Measurements from ENCODE around the gene CANX.

The CANX gene

GRCh38 chr5:179697993-179698934, 503 bp upstream of the CANX start:
- Histone ChIP-seq H3K4me3 (ENCODE audit: low read length) (peak overlapping the region; percentile 92), H3K36me3 (replicated peaks; ENCODE audit: insufficient read depth, low read length) (peaks cover 3% of the 10 kb centered on the region; the same call in 1 of the 2 replicates), H3K9me3 (replicated peaks; ENCODE audit: insufficient read depth, low read length) (no peaks in the 10 kb centered on the region), H3K27me3 (replicated peaks; ENCODE audit: insufficient read depth, low read length) (no peaks in the 10 kb centered on the region), H3K27ac (ENCODE audit: low read length) (peak overlapping the region; percentile 90), H3K4me1 (ENCODE audit: low read length) (0 out of 2 replicates have a peak, but pooled peaks cover 4% of the 10 kb centered on the region), H4K20me1 (ENCODE audit: insufficient read depth, low read length) (peaks cover under 1% of the 10 kb centered on the region), H2AFZ (ENCODE audit: low read length) (peak overlapping the region; percentile 69), H3F3A (ENCODE audit: insufficient read depth, low read length) (no peaks in the 10 kb centered on the region; the same call in 1 of the 2 replicates), H3K9ac (ENCODE audit: low read length) (peak overlapping the region; percentile 99), H3K79me2 (ENCODE audit: low read length) (peaks cover 49% of the 10 kb centered on the region), H3K9me2 (replicated peaks; ENCODE audit: insufficient read depth, low read length) (no peaks in the 10 kb centered on the region), H3K4me2 (ENCODE audit: low read depth, low read length) (peak overlapping the region; percentile 81)
- DNase-seq = peak; percentile 99
- no peak for TF ChIP-seq EZH2phosphoT487 (IDR thresholded peaks at IDR 0.05; ENCODE audit: low read length)
- TF ChIP-seq CTCF (IDR thresholded peaks at IDR 0.05; ENCODE audit: low read length) = no peak
- no peak for TF ChIP-seq EZH2 (optimal IDR thresholded peaks at IDR 0.05; ENCODE audit: low read depth, low read length)

GRCh38 chr5:179699616-179700237, 960 bp downstream of the CANX start:
- H3K4me1 ChIP-seq (ENCODE audit: low read length) = 0 out of 2 replicates have a peak, but pooled peaks cover 4% of the 10 kb centered on the region
- peak overlapping the region; percentile 79 for H3K4me2 ChIP-seq (ENCODE audit: low read depth, low read length)
- H2AFZ ChIP-seq (ENCODE audit: low read length) = peak overlapping the region; percentile 27; the same call in 1 of the 2 replicates
- peak overlapping the region; percentile 79; the same call in 1 of the 2 replicates for H3K27ac ChIP-seq (ENCODE audit: low read length)
- H3K27me3 ChIP-seq (replicated peaks; ENCODE audit: insufficient read depth, low read length) = no peaks in the 10 kb centered on the region
- H3F3A ChIP-seq (ENCODE audit: insufficient read depth, low read length) = no peaks in the 10 kb centered on the region; the same call in 1 of the 2 replicates
- peaks cover 64% of the 10 kb centered on the region for H3K79me2 ChIP-seq (ENCODE audit: low read length)
- peak overlapping the region; percentile 99 for H3K9ac ChIP-seq (ENCODE audit: low read length)
- no peaks in the 10 kb centered on the region for H3K9me2 ChIP-seq (replicated peaks; ENCODE audit: insufficient read depth, low read length)
- peak; percentile 38 for DNase-seq
- TF ChIP-seq EZH2 (optimal IDR thresholded peaks at IDR 0.05; ENCODE audit: low read depth, low read length) (no peak), EZH2phosphoT487 (IDR thresholded peaks at IDR 0.05; ENCODE audit: low read length) (no peak), CTCF (IDR thresholded peaks at IDR 0.05; ENCODE audit: low read length) (no peak)
- peaks cover 9% of the 10 kb centered on the region for H4K20me1 ChIP-seq (ENCODE audit: insufficient read depth, low read length)
- H3K4me3 ChIP-seq (ENCODE audit: low read length) = peak overlapping the region; percentile 92
- no peaks in the 10 kb centered on the region for H3K9me3 ChIP-seq (replicated peaks; ENCODE audit: insufficient read depth, low read length)
- peaks cover 9% of the 10 kb centered on the region; the same call in 1 of the 2 replicates for H3K36me3 ChIP-seq (replicated peaks; ENCODE audit: insufficient read depth, low read length)

- Histone ChIP-seq H3K4me1 (ENCODE audit: low read length) (0 out of 2 replicates have a peak, but pooled peaks cover 4% of the 10 kb centered on the region), H3K27ac (ENCODE audit: low read length) (no peak overlapping the region), H3K4me3 (ENCODE audit: low read length) (peak overlapping the region; percentile 92), H3K79me2 (ENCODE audit: low read length) (peaks cover 71% of the 10 kb centered on the region), H4K20me1 (ENCODE audit: insufficient read depth, low read length) (peaks cover 9% of the 10 kb centered on the region), H3K27me3 (replicated peaks; ENCODE audit: insufficient read depth, low read length) (no peaks in the 10 kb centered on the region), H3K36me3 (replicated peaks; ENCODE audit: insufficient read depth, low read length) (peaks cover 9% of the 10 kb centered on the region; the same call in 1 of the 2 replicates), H3F3A (ENCODE audit: insufficient read depth, low read length) (no peaks in the 10 kb centered on the region; the same call in 1 of the 2 replicates), H3K9ac (ENCODE audit: low read length) (peak overlapping the region; percentile 99; the same call in 1 of the 2 replicates), H2AFZ (ENCODE audit: low read length) (no peak overlapping the region), H3K9me3 (replicated peaks; ENCODE audit: insufficient read depth, low read length) (no peaks in the 10 kb centered on the region), H3K9me2 (replicated peaks; ENCODE audit: insufficient read depth, low read length) (no peaks in the 10 kb centered on the region), H3K4me2 (ENCODE audit: low read depth, low read length) (peak overlapping the region; percentile 79)
- no peak for DNase-seq
- TF ChIP-seq EZH2phosphoT487 (IDR thresholded peaks at IDR 0.05; ENCODE audit: low read length) = no peak
- TF ChIP-seq EZH2 (optimal IDR thresholded peaks at IDR 0.05; ENCODE audit: low read depth, low read length) = no peak
- no peak for TF ChIP-seq CTCF (IDR thresholded peaks at IDR 0.05; ENCODE audit: low read length)
These were observed 1.7 kb downstream of the CANX start for GRCh38 chr5:179700401-179700918.
